Bronchial epithelial cell (primary cell): ENCODE data around the gene SCGB1A1. TPM values are rescaled to one million over a fixed set of nuclear protein-coding genes. Genes with fewer than 3 reads are reported as not detected.

ENCODE experiments used
- DNase-seq: peaks from one replicate; pipeline ENCODE4 v3.0.0-alpha.2; 2010; ENCODE audit warnings: low read depth
- FAIRE-seq: peaks from 2 replicates; lab custom pipeline; 2011; peaks lifted over from hg19 to GRCh38; lab: Jason Lieb, UNC
- H3K27me3 ChIP-seq: 2 replicates; pipeline ENCODE4 v1.5.1; 2011; ENCODE audit warnings: low read length; ENCODE audit not compliant: control insufficient read depth, insufficient read depth
- H3K36me3 ChIP-seq: 2 replicates; pipeline ENCODE4 v1.5.1; 2011; ENCODE audit warnings: low read length; ENCODE audit not compliant: control insufficient read depth, insufficient read depth
- H3K4me3 ChIP-seq: 2 replicates; pipeline ENCODE4 v1.5.1; 2011; ENCODE audit warnings: mild to moderate bottlenecking, low read depth, low read length, control low read depth
- total RNA-seq: library from RNA; depleted of rRNA; stranded (reverse); fragments of >200 nt; gene quantifications from 2 replicates; pipeline ENCODE4 v1.2.1, GENCODE V29; 2014
- TF ChIP-seq, protein P1 (sequence below): IDR thresholded peaks from 2 replicates; pipeline ENCODE4 v1.5.1; 2011; ENCODE audit warnings: mild to moderate bottlenecking, moderate library complexity, low read length, control low read depth, inconsistent platforms; ENCODE audit not compliant: insufficient read depth, severe bottlenecking

SCGB1A1 gene
- total RNA-seq, 1 donor from 2014 or later: not detected

DNA sequence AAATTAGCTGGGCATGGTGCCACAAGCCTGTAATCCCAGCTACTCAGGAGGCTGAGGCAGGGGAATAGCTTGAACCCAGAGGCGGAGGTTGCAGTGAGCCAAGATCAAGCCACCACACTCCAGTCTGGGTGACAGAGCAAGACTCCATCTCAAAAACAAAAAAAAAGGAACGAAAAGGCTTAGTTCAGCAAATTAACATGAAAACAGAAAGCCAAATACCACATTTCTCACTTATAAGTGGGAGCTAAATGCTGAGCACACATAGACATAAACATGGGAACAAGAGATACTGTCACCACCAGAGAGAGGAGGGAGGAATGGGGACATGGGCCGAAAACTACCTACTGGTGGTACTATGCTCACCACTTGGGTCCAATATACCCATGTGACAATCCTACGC lies 38.6 kb downstream of the SCGB1A1 start:
- no peak for DNase-seq
- FAIRE-seq: no peak
- Histone ChIP-seq H3K4me3 (no peak overlapping the region), H3K27me3 (no peaks in the 10 kb centered on the region), H3K36me3 (no peaks in the 10 kb centered on the region)
- TF ChIP-seq, protein P1, sequence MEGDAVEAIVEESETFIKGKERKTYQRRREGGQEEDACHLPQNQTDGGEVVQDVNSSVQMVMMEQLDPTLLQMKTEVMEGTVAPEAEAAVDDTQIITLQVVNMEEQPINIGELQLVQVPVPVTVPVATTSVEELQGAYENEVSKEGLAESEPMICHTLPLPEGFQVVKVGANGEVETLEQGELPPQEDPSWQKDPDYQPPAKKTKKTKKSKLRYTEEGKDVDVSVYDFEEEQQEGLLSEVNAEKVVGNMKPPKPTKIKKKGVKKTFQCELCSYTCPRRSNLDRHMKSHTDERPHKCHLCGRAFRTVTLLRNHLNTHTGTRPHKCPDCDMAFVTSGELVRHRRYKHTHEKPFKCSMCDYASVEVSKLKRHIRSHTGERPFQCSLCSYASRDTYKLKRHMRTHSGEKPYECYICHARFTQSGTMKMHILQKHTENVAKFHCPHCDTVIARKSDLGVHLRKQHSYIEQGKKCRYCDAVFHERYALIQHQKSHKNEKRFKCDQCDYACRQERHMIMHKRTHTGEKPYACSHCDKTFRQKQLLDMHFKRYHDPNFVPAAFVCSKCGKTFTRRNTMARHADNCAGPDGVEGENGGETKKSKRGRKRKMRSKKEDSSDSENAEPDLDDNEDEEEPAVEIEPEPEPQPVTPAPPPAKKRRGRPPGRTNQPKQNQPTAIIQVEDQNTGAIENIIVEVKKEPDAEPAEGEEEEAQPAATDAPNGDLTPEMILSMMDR: no peak

DNA sequence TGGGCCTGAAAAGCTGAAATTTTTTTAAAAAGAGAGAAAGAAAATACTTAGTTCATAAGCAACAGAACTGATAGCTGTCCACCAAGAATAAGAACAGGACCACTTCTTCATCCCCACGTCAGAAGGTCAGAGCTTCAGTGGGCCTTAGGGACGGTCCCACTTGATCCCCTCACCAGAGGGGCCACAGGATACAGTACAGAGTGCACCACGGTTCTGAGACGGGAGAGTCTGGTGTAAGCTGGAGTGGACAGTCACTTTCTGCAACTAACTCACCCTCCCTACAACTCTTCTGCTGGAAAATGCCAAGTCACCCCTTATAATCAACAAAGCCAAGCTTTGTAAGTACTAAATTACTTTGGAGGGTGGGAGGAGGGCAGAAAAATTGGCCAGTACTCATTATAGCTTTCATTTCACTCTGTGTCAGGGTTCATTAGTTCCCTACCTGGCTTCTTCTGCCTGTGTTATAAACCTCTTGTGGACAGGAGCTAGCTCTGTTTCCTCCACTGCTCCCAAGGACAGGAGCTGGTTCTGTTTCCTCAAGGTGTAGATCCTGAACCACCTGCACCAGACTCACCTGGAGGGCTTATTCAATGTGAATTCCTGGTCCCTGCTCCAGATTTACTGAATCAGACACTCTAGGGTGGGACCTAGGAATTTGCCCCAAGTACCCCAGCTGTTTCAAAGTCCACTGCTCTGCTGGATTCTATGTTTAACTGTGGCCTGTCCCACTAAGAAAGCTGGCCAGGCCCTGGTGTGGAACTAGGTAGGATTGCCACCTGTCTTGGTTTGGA lies 39.6 kb downstream of the SCGB1A1 start:
- no peak for FAIRE-seq
- DNase-seq: no peak
- Histone ChIP-seq H3K4me3 (no peak overlapping the region), H3K27me3 (no peaks in the 10 kb centered on the region), H3K36me3 (no peaks in the 10 kb centered on the region)
- TF ChIP-seq, protein P1: no peak

DNA sequence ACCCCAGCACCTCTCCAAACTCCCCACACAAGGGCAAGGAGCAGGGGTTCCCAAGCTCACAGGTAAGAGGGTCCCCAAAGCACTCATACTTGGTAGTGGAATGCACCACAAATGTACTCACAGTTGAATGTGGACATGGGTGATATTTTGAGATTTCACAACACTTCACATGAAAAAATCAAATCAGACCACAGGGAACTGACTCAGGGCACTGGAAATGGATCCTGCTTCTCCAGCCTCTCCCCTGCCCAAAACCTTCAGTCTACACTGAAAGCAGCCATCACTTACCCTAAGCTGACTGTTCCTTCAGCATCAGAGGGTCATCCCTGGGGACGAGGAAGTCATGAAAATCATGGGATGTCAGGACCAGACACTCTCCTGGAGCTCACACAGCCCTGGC lies 40.2 kb downstream of the SCGB1A1 start:
- FAIRE-seq: no peak
- Histone ChIP-seq H3K4me3 (no peak overlapping the region), H3K36me3 (no peaks in the 10 kb centered on the region), H3K27me3 (no peaks in the 10 kb centered on the region)
- TF ChIP-seq, protein P1: no peak
- no peak for DNase-seq

DNA sequence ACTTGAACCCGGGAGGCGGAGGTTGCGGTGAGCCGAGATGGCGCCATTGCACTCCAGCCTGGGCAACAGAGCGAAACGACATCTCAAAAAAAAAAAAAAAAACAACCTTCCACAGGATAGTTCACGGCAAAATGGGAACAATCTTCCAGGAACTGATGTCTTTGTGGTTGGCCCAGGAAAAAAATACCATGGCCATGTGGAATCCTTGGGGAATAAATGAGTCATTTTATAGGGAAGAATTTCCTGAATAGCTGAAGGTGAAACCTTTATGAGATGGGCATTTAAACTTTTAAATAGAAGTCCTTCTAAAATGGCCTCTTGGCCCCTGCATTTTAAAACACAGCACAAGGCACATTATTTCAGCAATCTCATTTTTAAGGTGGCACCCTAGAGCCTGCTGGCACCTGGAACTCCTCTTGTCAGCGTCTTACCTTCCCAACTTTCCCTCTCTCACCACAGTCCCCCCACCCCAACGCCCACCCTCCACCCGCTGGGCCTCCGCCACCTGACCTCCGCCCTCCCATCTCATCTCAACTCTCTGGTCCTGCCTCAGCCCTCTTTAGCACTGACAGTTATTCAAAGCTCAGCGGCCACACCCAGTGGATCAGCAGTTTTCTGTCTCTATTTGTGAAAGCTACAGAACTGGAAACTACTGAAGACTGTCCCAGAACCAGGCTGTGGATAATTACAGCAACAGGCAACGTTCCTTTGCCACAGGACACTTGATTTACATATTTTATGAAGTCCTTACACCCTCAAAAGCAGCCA lies 43.1 kb downstream of the SCGB1A1 start:
- FAIRE-seq (no peak), DNase-seq (no peak)
- Histone ChIP-seq H3K27me3 (no peaks in the 10 kb centered on the region), H3K36me3 (no peaks in the 10 kb centered on the region), H3K4me3 (no peak overlapping the region)
- TF ChIP-seq, protein P1: no peak

DNA sequence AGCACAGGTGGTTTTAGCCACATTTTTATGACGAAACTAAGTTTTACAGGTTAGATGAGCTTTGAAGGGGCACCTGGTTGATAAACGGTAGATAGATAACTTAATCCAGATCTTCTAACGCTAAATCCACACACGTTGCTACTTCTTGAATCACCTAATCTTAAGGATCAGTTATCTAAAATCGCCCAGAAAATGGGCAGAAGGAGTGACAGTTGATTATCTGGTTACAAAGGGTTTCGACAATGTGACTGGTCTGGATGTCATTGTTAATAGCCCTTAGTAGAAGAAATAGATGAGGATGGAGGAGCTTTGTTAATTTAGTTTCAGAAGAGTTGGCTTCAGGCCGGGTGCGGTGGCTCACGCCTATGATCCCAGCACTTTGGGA lies 43.7 kb downstream of the SCGB1A1 start:
- H3K36me3 ChIP-seq: no peaks in the 10 kb centered on the region
- H3K4me3 ChIP-seq: no peak overlapping the region
- FAIRE-seq (no peak), DNase-seq (no peak)
- TF ChIP-seq, protein P1: no peak
- H3K27me3 ChIP-seq: no peaks in the 10 kb centered on the region
